Osteocyte (in vitro differentiated cells): ENCODE results near the gene KMT2D. TPM values are rescaled to one million over a fixed set of nuclear protein-coding genes. Genes with fewer than 3 reads are reported as not detected.

Experiments
- DNase-seq: peaks from one replicate; pipeline ENCODE4 v3.0.0; 2021; ENCODE audit warnings: mixed read lengths; ENCODE audit not compliant: unreplicated experiment; ENCODE audit errors: extremely low spot score
- H3K27ac Mint-ChIP-seq: one replicate; pipeline ENCODE4 v1.8.0; 2021; ENCODE audit warnings: mild to moderate bottlenecking, mixed read lengths; ENCODE audit not compliant: unreplicated experiment
- H3K27me3 Mint-ChIP-seq: one replicate; pipeline ENCODE4 v1.8.0; 2021; ENCODE audit warnings: mixed read lengths; ENCODE audit not compliant: unreplicated experiment
- H3K36me3 Mint-ChIP-seq: one replicate; pipeline ENCODE4 v1.8.0; 2021; ENCODE audit warnings: mixed read lengths; ENCODE audit not compliant: unreplicated experiment
- H3K4me1 Mint-ChIP-seq: one replicate; pipeline ENCODE4 v1.8.0; 2021; ENCODE audit warnings: mixed read lengths; ENCODE audit not compliant: unreplicated experiment
- H3K4me3 Mint-ChIP-seq: one replicate; pipeline ENCODE4 v1.8.0; 2021; ENCODE audit warnings: mild to moderate bottlenecking, moderate library complexity, mixed read lengths; ENCODE audit not compliant: unreplicated experiment
- H3K9me3 Mint-ChIP-seq: one replicate; pipeline ENCODE4 v1.8.0; 2021; ENCODE audit warnings: mixed read lengths; ENCODE audit not compliant: unreplicated experiment
- total RNA-seq: library from RNA; stranded (reverse); gene quantifications from 2 replicates; pipeline ENCODE4 v1.2.1, GENCODE V29; 2021
- TF ChIP-seq, protein P1 (sequence below): fragments of 200-600 bp; sonication (generic); IDR thresholded peaks from 2 replicates; pipeline ENCODE4 v1.5.0; 2021; ENCODE audit warnings: antibody characterized with exemption, mild to moderate bottlenecking, moderate library complexity

Gene KMT2D
- total RNA-seq, 1 donor from 2014 or later: 91.2 TPM

DNA sequence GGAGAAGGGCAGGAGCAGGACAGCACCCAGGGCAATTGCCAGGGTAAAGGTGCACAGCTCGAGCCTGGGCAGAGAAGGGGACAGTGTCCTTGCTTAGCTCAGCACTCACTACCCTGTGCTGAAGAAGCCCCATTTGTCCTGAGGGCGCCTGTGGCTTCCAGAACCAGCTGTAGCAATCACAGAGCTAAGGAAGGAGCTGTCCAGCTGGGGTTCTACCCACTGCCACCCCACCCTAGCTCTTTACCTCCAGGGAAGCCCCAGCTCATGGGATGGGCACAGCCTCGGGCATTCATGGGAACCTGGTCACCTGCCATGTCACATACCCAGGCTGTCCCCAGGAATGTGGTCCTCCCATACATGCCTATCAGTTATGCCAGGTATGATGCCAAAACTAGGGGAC lies 44.2 kb upstream of the KMT2D start:
- no peaks in the 10 kb centered on the region for H3K9me3 Mint-ChIP-seq
- no peaks in the 10 kb centered on the region for H3K27me3 Mint-ChIP-seq
- no peak overlapping the region for H3K4me3 Mint-ChIP-seq
- peaks cover 18% of the 10 kb centered on the region for H3K4me1 Mint-ChIP-seq
- H3K27ac Mint-ChIP-seq: no peak overlapping the region
- peaks cover 30% of the 10 kb centered on the region for H3K36me3 Mint-ChIP-seq
- DNase-seq: no peak
- TF ChIP-seq, protein P1, sequence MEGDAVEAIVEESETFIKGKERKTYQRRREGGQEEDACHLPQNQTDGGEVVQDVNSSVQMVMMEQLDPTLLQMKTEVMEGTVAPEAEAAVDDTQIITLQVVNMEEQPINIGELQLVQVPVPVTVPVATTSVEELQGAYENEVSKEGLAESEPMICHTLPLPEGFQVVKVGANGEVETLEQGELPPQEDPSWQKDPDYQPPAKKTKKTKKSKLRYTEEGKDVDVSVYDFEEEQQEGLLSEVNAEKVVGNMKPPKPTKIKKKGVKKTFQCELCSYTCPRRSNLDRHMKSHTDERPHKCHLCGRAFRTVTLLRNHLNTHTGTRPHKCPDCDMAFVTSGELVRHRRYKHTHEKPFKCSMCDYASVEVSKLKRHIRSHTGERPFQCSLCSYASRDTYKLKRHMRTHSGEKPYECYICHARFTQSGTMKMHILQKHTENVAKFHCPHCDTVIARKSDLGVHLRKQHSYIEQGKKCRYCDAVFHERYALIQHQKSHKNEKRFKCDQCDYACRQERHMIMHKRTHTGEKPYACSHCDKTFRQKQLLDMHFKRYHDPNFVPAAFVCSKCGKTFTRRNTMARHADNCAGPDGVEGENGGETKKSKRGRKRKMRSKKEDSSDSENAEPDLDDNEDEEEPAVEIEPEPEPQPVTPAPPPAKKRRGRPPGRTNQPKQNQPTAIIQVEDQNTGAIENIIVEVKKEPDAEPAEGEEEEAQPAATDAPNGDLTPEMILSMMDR: no peak

DNA sequence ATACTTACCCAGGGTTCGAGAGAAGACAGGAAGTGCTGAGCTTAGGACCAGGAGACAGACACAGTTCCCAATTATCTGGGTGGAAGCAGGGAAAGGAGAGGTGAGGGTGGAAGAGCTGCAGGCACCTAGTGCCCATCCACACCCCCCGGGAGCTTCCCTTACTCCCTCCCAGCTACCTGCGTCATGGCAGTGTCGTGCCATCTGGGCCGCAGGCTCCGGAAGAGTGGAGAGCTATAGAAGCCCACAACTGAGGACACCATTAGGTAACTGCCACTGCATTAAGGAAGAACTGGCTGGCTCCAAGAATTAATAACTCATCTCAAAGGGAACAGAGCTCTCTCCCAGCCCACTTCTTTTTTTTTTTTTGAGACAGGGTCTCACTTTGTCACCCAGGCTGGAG lies 39.8 kb upstream of the KMT2D start:
- peaks cover 57% of the 10 kb centered on the region for H3K36me3 Mint-ChIP-seq
- no peaks in the 10 kb centered on the region for H3K9me3 Mint-ChIP-seq
- TF ChIP-seq, protein P1: no peak
- no peak overlapping the region for H3K4me3 Mint-ChIP-seq
- H3K27ac Mint-ChIP-seq: no peak overlapping the region
- H3K4me1 Mint-ChIP-seq: peaks cover 1% of the 10 kb centered on the region
- DNase-seq: no peak
- H3K27me3 Mint-ChIP-seq: peaks cover 1% of the 10 kb centered on the region

DNA sequence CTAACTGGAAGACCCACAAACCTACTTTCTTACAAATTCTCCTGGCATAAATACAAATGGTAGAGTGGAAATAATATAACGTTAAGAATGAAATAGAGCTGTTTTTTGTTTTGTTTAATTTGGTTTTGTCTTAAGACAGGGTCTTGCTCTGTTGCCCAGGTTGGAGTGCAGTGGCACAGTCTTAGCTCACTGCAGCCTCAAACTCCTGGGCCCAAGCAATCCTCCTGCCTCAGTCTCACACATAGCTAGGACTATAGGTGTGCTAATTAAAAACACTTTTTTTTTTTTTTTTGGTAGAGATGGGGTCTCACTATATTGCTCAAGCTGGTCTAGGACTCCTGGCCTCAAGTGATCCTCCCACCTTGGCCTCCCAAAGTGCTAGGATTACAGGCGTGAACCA lies 38.1 kb upstream of the KMT2D start:
- H3K27ac Mint-ChIP-seq: no peak overlapping the region
- H3K9me3 Mint-ChIP-seq: no peaks in the 10 kb centered on the region
- H3K27me3 Mint-ChIP-seq: peaks cover 11% of the 10 kb centered on the region
- H3K36me3 Mint-ChIP-seq: peaks cover 50% of the 10 kb centered on the region
- H3K4me1 Mint-ChIP-seq: peaks cover 10% of the 10 kb centered on the region
- TF ChIP-seq, protein P1: no peak
- H3K4me3 Mint-ChIP-seq: no peak overlapping the region
- DNase-seq: no peak

DNA sequence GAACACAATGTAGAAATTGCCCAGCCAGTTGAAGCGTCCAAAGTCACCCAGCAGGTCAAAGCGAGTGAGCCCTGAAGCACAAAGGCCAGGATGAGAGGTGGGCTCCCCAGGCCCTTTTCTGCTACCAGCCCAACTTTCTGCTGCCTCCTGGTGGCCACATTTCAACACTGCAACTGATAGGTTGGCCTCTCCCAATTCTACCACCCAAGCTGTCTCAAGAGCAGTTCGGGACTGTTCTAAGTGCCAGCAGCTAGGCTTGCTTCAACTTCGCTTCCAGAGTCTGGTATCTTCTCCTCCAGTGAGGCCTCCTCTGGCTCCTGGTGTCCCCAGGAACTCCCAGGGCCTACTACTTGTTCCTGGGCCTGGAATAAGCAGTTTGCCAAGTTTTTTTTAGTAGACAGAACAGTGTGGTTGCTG lies 37.4 kb upstream of the KMT2D start:
- peaks cover 16% of the 10 kb centered on the region for H3K27me3 Mint-ChIP-seq
- no peaks in the 10 kb centered on the region for H3K9me3 Mint-ChIP-seq
- H3K4me3 Mint-ChIP-seq: no peak overlapping the region
- DNase-seq: no peak
- H3K4me1 Mint-ChIP-seq: peaks cover 10% of the 10 kb centered on the region
- TF ChIP-seq, protein P1: peak; percentile 75
- peaks cover 48% of the 10 kb centered on the region for H3K36me3 Mint-ChIP-seq
- no peak overlapping the region for H3K27ac Mint-ChIP-seq

DNA sequence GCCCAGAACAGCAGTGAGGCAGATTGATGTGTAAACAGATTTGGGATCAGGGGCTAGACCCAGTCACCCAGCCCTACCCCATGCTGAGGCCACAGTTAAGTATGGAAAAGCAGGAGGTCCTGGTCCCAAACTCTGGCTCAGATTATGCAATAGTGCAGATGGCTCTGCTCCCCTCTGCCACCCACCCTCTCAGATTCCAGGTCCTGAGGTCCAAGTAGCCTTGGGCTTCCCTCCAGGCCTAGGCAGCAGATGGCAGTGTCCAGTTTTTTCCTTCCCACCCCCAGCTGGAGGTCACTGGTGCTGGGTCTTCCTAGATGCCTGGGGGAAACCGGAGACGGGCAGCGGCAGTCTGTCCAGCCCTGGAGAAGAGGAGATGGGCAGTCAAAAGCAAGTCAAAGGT lies 36.8 kb upstream of the KMT2D start:
- DNase-seq: no peak
- H3K4me3 Mint-ChIP-seq: no peak overlapping the region
- H3K27ac Mint-ChIP-seq: no peak overlapping the region
- no peaks in the 10 kb centered on the region for H3K9me3 Mint-ChIP-seq
- peaks cover 19% of the 10 kb centered on the region for H3K27me3 Mint-ChIP-seq
- H3K4me1 Mint-ChIP-seq: peaks cover 13% of the 10 kb centered on the region
- TF ChIP-seq, protein P1: no peak
- H3K36me3 Mint-ChIP-seq: peaks cover 46% of the 10 kb centered on the region
